ENCODE data around the gene HELZ.

HELZ gene

GRCh38 chr17:67223924-67224323, 21.1 kb downstream of the HELZ start:
- H3K4me1 Mint-ChIP-seq, result peaks cover 21% of the 10 kb centered on the region
- H3K4me3 Mint-ChIP-seq, result no peak overlapping the region
- no peaks in the 10 kb centered on the region for H3K9me3 Mint-ChIP-seq
- ATAC-seq, result no peak
- H3K36me3 Mint-ChIP-seq, result peaks cover 36% of the 10 kb centered on the region
- H3K27ac Mint-ChIP-seq, result no peak overlapping the region
- H3K27me3 Mint-ChIP-seq, result no peaks in the 10 kb centered on the region

- no peak for ATAC-seq
- Mint-ChIP-seq H3K9me3 (no peaks in the 10 kb centered on the region), H3K36me3 (peaks cover 36% of the 10 kb centered on the region), H3K4me1 (peaks cover 19% of the 10 kb centered on the region), H3K4me3 (no peak overlapping the region), H3K27me3 (no peaks in the 10 kb centered on the region), H3K27ac (no peak overlapping the region)
Observed at GRCh38 chr17:67221062-67221998, 23.7 kb downstream of the HELZ start.

- no peak for ATAC-seq
- peaks cover 18% of the 10 kb centered on the region for H3K36me3 Mint-ChIP-seq
- H3K4me1 Mint-ChIP-seq, result peaks cover 6% of the 10 kb centered on the region
- no peak overlapping the region for H3K27ac Mint-ChIP-seq
- H3K4me3 Mint-ChIP-seq, result no peak overlapping the region
- no peaks in the 10 kb centered on the region for H3K27me3 Mint-ChIP-seq
- H3K9me3 Mint-ChIP-seq, result no peaks in the 10 kb centered on the region
Observed at GRCh38 chr17:67218385-67218950, 26.5 kb downstream of the HELZ start.

GRCh38 chr17:67217446-67217845, 27.6 kb downstream of the HELZ start:
- Mint-ChIP-seq H3K9me3 (no peaks in the 10 kb centered on the region), H3K27me3 (no peaks in the 10 kb centered on the region), H3K4me1 (peaks cover 6% of the 10 kb centered on the region), H3K36me3 (peaks cover 18% of the 10 kb centered on the region), H3K27ac (no peak overlapping the region), H3K4me3 (no peak overlapping the region)
- no peak for ATAC-seq

- peaks cover 6% of the 10 kb centered on the region for H3K4me1 Mint-ChIP-seq
- H3K27ac Mint-ChIP-seq, result no peak overlapping the region
- H3K4me3 Mint-ChIP-seq, result no peak overlapping the region
- no peaks in the 10 kb centered on the region for H3K9me3 Mint-ChIP-seq
- ATAC-seq, result no peak
- H3K36me3 Mint-ChIP-seq, result peaks cover 20% of the 10 kb centered on the region
- H3K27me3 Mint-ChIP-seq, result no peaks in the 10 kb centered on the region
Observed at GRCh38 chr17:67216578-67217320, 28.2 kb downstream of the HELZ start.

- no peak overlapping the region for H3K27ac Mint-ChIP-seq
- H3K27me3 Mint-ChIP-seq, result no peaks in the 10 kb centered on the region
- H3K36me3 Mint-ChIP-seq, result peaks cover 23% of the 10 kb centered on the region
- no peaks in the 10 kb centered on the region for H3K9me3 Mint-ChIP-seq
- ATAC-seq, result no peak
- H3K4me1 Mint-ChIP-seq, result peaks cover 6% of the 10 kb centered on the region
- H3K4me3 Mint-ChIP-seq, result no peak overlapping the region
Observed at GRCh38 chr17:67215991-67216421, 29.0 kb downstream of the HELZ start.

DNA sequence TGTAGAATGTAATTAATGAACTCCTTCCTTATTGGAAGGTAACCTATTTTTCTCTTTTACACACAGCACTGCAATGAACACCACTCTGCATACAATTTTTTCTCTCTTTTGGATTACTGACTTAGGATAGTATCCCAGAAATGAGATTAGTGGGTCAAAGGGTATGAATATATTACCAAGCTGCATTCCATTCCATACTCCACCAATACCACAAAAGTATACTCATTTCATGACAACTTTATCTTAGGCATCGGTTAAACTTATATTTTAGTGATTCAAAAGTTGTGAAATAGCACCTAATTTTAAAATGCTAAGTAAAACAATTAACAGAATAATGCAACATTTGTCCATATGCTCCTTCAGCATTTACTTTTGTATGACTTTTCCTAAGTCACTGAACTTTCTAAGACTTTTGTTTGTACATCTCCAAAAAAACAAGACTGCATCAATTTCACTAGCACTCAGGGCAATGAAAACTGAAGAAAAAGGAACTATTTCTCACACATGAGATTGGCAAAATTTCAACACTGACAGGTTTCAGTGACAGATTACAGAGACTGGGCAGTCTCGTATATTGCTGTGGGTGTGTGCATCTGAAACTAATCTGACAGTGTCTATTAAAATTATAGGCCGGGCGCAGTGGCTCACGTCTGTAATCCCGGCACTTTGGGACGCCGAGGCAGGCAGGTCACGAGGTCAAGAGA, 32.1 kb downstream of the HELZ start:
- Mint-ChIP-seq H3K4me1 (peaks cover 8% of the 10 kb centered on the region), H3K9me3 (no peaks in the 10 kb centered on the region), H3K27me3 (no peaks in the 10 kb centered on the region), H3K27ac (no peak overlapping the region), H3K36me3 (peaks cover 18% of the 10 kb centered on the region), H3K4me3 (no peak overlapping the region)
- ATAC-seq, result no peak

- Mint-ChIP-seq H3K36me3 (peaks cover 18% of the 10 kb centered on the region), H3K9me3 (no peaks in the 10 kb centered on the region), H3K4me3 (no peak overlapping the region), H3K27ac (no peak overlapping the region), H3K27me3 (no peaks in the 10 kb centered on the region), H3K4me1 (peaks cover 11% of the 10 kb centered on the region)
- no peak for ATAC-seq
Observed at GRCh38 chr17:67212231-67212630, 32.8 kb downstream of the HELZ start.

- H3K9me3 Mint-ChIP-seq, result no peaks in the 10 kb centered on the region
- H3K27me3 Mint-ChIP-seq, result no peaks in the 10 kb centered on the region
- H3K36me3 Mint-ChIP-seq, result peaks cover 18% of the 10 kb centered on the region
- ATAC-seq, result no peak
- no peak overlapping the region for H3K27ac Mint-ChIP-seq
- peaks cover 11% of the 10 kb centered on the region for H3K4me1 Mint-ChIP-seq
- H3K4me3 Mint-ChIP-seq, result no peak overlapping the region
Observed at GRCh38 chr17:67211742-67212141, 33.3 kb downstream of the HELZ start.

GRCh38 chr17:67210915-67211314, 34.1 kb downstream of the HELZ start:
- Mint-ChIP-seq H3K36me3 (peaks cover 18% of the 10 kb centered on the region), H3K4me1 (peaks cover 11% of the 10 kb centered on the region), H3K4me3 (no peak overlapping the region), H3K27ac (no peak overlapping the region), H3K9me3 (no peaks in the 10 kb centered on the region), H3K27me3 (no peaks in the 10 kb centered on the region)
- no peak for ATAC-seq

DNA sequence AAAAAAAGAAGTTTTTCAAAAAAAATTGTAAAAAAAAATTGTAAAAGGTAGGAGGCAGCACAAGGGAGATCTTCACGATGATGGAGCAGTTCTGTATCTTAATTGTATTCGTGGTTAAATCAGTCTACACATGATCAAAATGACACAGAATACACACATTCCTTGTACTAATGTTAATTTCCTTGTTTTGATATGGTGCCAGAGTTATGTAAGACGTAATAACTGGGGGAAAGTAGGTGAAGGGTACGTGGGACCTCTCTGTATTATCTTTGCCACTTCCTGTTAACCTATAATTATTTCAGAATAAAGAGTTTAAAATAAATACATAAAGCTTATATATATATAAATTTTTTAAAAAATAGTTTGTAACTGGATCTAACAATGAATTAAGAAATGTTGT, 36.8 kb downstream of the HELZ start:
- no peak overlapping the region for H3K4me3 Mint-ChIP-seq
- no peak overlapping the region for H3K27ac Mint-ChIP-seq
- no peak for ATAC-seq
- peaks cover 11% of the 10 kb centered on the region for H3K4me1 Mint-ChIP-seq
- no peaks in the 10 kb centered on the region for H3K9me3 Mint-ChIP-seq
- H3K27me3 Mint-ChIP-seq, result no peaks in the 10 kb centered on the region
- peaks cover 14% of the 10 kb centered on the region for H3K36me3 Mint-ChIP-seq

DNA sequence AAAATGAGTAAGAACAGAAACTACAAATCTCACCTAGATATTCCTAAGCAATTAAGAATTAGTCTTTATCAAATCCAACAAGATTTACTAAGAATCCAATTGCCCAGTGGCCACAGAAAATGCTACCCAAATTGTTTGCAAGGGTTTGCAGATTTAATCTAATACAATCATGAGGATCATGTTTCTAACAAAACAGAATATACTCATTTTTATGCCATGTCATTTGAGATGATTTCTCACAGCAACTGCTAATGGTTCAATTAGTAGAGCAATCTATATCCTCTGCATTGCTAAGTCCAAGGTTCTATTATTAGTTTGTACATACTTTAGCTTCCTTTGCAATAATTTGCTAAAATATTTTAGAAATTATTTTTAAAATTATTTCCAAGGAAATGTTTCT, 41.2 kb downstream of the HELZ start:
- ATAC-seq, result no peak
- H3K9me3 Mint-ChIP-seq, result no peaks in the 10 kb centered on the region
- H3K27me3 Mint-ChIP-seq, result no peaks in the 10 kb centered on the region
- H3K4me1 Mint-ChIP-seq, result peaks cover 9% of the 10 kb centered on the region
- peaks cover 39% of the 10 kb centered on the region for H3K36me3 Mint-ChIP-seq
- no peak overlapping the region for H3K4me3 Mint-ChIP-seq
- H3K27ac Mint-ChIP-seq, result no peak overlapping the region

DNA sequence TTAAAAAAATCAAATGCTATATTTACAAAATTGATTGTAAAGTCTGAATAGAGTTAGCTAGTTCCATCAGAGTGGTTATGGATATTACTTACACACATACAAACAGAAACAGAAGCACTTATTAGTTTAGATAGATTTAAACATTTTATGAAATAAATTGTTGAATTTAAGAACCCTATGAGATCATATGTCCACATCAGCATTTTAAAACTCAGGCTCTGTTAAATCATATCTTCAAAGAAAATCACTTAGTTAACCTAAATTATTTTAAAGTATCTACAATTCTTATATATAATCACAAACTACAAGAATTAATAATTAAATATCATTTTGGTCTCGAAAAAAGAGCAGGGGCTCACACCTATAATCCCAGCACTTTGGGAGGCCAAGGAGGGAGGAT, 42.5 kb downstream of the HELZ start:
- Mint-ChIP-seq H3K27ac (no peak overlapping the region), H3K36me3 (peaks cover 36% of the 10 kb centered on the region), H3K4me3 (no peak overlapping the region), H3K27me3 (no peaks in the 10 kb centered on the region), H3K4me1 (no peaks in the 10 kb centered on the region), H3K9me3 (no peaks in the 10 kb centered on the region)
- ATAC-seq, result no peak

DNA sequence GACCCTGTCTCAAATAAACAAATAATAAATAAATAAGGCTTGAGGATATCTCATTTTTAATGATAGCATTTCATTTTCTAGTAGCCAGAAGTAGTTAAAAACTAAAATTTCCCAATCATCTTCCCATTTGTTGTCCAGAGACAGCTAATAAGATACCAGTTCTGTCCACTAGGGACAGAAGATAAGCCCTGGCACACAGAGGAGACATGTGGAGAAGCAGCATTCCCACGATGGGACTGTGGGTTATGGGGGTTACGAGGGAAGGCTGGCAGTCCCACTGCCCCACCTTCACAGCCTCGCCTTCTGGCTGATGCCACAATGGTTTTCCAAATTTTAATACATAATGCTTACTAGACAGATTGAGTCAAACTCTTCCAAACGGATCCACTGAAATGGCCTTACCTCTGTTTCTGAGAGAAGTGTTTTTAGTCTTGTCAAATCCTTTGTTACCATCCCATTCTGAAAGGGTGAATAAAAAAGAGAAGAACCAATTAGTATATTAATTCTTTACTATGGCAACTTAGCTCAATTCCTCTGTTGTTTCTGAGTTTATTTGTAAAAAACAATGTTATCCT, 44.2 kb downstream of the HELZ start:
- ATAC-seq, result no peak
- Mint-ChIP-seq H3K9me3 (no peaks in the 10 kb centered on the region), H3K27me3 (no peaks in the 10 kb centered on the region), H3K4me3 (no peak overlapping the region), H3K27ac (no peak overlapping the region), H3K36me3 (peaks cover 51% of the 10 kb centered on the region), H3K4me1 (no peaks in the 10 kb centered on the region)

DNA sequence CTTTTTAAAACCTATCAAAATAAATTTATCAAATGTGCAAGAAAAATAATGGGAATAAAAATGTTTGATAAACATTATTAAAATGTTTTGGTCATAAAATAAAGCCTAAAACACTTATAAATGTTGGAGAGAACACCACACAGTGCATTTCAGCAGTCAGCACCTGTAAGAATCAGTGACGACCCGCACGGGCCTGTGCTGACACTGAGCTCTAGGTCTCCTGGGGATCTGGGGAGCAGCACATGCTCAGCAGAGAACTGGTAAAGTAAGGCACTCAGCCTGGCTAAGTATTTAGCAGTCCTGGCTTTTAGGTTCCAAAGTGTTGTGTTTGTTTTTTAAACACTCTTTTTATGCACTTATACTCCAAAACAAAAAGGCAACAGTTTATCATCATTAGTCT, 46.9 kb downstream of the HELZ start:
- H3K27me3 Mint-ChIP-seq, result no peaks in the 10 kb centered on the region
- no peak for ATAC-seq
- no peaks in the 10 kb centered on the region for H3K4me1 Mint-ChIP-seq
- no peak overlapping the region for H3K4me3 Mint-ChIP-seq
- no peak overlapping the region for H3K27ac Mint-ChIP-seq
- peaks cover 51% of the 10 kb centered on the region for H3K36me3 Mint-ChIP-seq
- H3K9me3 Mint-ChIP-seq, result no peaks in the 10 kb centered on the region

All from stimulated activated memory B cell treated with anti-CD40 and anti-IgM and Interleukin-4, amounts not matched to agents 10 μg/mL and 1 μg/mL and 100 μg/mL, for 72 hours (primary cell).